ENCODE measurements around the gene HRH2. TPM values are rescaled to one million over a fixed set of nuclear protein-coding genes. Genes with fewer than 3 reads are reported as not detected.

HRH2 gene
- total and polyA plus RNA-seq, 9 of the 15 experiments (the other 6 are each of a cell fraction or from before 2014, with no cell fraction given): 0.04 TPM; not detected in 8

DNA sequence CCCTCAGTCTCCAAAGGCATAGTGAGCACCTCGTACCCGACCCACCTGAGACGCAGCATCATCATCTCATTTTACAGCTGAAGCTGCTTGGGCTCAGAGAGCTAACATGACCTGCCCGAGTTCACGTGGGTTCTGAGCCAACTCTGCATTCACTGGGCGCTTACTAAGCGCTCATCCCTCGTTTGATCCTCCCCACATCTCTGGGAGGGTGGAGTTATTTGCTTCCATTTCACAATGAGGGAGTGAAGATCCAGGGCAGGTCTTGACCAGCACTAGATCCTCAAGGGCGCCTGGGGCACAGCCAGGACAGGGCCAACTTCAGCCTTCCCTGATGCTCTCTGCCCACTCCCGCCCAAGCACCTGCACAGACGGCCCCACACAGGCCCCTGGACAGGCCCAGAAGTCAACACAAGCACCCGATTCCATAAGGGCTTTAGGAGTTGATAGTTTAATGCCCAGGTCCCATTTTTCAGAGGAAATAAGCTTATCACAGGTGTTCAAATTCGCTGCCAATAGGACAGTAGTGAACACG, 80.8 kb downstream of the HRH2 start:
- H4K20me1 ChIP-seq (replicated peaks; ENCODE audit: control insufficient read depth, insufficient read depth, low read length): peaks cover 4% of the 10 kb centered on the region; the same call in 1 of the 2 replicates
- under 1% methylated on average over 12 of the region's 14 CpGs for WGBS (ENCODE audit: insufficient coverage, low coverage, missing lambda C conversion rate)
- no peak for ATAC-seq
- no peaks in the 10 kb centered on the region; a peak in 1 of 5 replicates for H3K4me1 ChIP-seq (replicated peaks in 1 of 2; ENCODE audit: control insufficient read depth in 2 of 2, insufficient read depth in 2 of 2, low read length in 2 of 2)
- H3K36me3 ChIP-seq (ENCODE audit: control insufficient read depth, insufficient read depth, low read length): no peaks in the 10 kb centered on the region
- H3K79me2 ChIP-seq (ENCODE audit: control insufficient read depth, insufficient read depth, low read length): no peaks in the 10 kb centered on the region
- intact Hi-C loops (cut with micrococcal nuclease): no loop called here
- H3K27me3 ChIP-seq (ENCODE audit: control insufficient read depth in 2 of 2, insufficient read depth in 2 of 2, low read length in 2 of 2): peaks cover 2 to 51% of the 10 kb centered on the region in 2 experiments; a peak in 4 of 5 replicates
- no peak overlapping the region for H3K4me2 ChIP-seq (ENCODE audit: insufficient read depth, low read length)
- POLR2A ChIA-PET: no interaction called here
- no peak for FAIRE-seq
- in situ Hi-C loops (cut with MboI): loop anchor here (25.0 kb wide), 2 partner anchors 849 to 1374 kb away; no protein-coding TSS in a partner anchor
- H3K4me3 ChIP-seq: no peak overlapping the region
- no peak overlapping the region for H3K9ac ChIP-seq (ENCODE audit: insufficient read depth in 1 of 2, low read depth in 2 of 2, low read length in 2 of 2)
- no TSS peak for BruUV-seq (replicated peaks)
- no peak overlapping the region for H2AFZ ChIP-seq (ENCODE audit: low read depth, low read length)
- H3K9me3 ChIP-seq (replicated peaks; ENCODE audit: control insufficient read depth, insufficient read depth, low read depth, low read length): no peaks in the 10 kb centered on the region
- H3K27ac ChIP-seq (ENCODE audit: extremely low read depth, low read depth, low read length): no peak overlapping the region
- no peak for DNase-seq (ENCODE audit: extremely low read depth in 1 of 4, low spot score in 3 of 4)
- TF ChIP-seq CREB1 (IDR thresholded peaks at IDR 0.05) (no peak), CREB1 (CRISPR knock-in tag; IDR thresholded peaks at IDR 0.05) (no peak), ZNF212 (CRISPR knock-in tag; IDR thresholded peaks at IDR 0.05) (no peak), MECOM (CRISPR knock-in tag; IDR thresholded peaks at IDR 0.05) (no peak), PHF20 (IDR thresholded peaks at IDR 0.05; ENCODE audit: partially characterized antibody) (no peak)
- H3K9me1 ChIP-seq (ENCODE audit: control insufficient read depth, insufficient read depth, low read length): no peaks in the 10 kb centered on the region
- CTCF ChIA-PET (ENCODE audit: low intra/inter-chr PET ratio): no interaction called here

DNA sequence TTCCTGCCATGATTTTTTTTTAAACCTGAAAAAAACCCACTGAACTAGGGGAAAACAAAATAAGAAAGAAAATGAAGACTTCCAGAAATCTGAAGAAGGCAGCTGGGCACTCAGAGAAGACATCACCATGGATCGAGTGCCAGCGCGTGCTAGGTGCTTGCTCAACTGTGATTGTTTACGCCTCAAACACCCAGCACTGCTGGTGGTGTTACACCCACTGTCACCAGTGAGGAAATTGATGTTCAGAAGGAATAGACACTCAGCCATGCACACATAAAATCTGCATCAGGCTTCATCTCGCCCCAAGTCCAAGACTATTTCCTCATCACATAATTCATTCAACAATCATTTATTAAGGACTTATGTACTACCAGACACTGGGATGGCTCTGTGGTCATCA, 82.1 kb downstream of the HRH2 start:
- Histone ChIP-seq H3K9me3 (replicated peaks; ENCODE audit: control insufficient read depth, insufficient read depth, low read depth, low read length) (no peaks in the 10 kb centered on the region), H3K9ac (ENCODE audit: insufficient read depth in 1 of 2, low read depth in 2 of 2, low read length in 2 of 2) (no peak overlapping the region), H2AFZ (ENCODE audit: low read depth, low read length) (no peak overlapping the region), H3K9me1 (ENCODE audit: control insufficient read depth, insufficient read depth, low read length) (no peaks in the 10 kb centered on the region), H3K36me3 (ENCODE audit: control insufficient read depth, insufficient read depth, low read length) (no peaks in the 10 kb centered on the region), H3K4me3 (no peak overlapping the region), H4K20me1 (replicated peaks; ENCODE audit: control insufficient read depth, insufficient read depth, low read length) (0 out of 2 replicates have a peak, but pooled peaks cover 4% of the 10 kb centered on the region), H3K27me3 (ENCODE audit: control insufficient read depth in 2 of 2, insufficient read depth in 2 of 2, low read length in 2 of 2) (peaks cover 2 to 39% of the 10 kb centered on the region in 2 experiments; a peak in 4 of 5 replicates), H3K79me2 (ENCODE audit: control insufficient read depth, insufficient read depth, low read length) (no peaks in the 10 kb centered on the region), H3K27ac (ENCODE audit: extremely low read depth, low read depth, low read length) (no peak overlapping the region), H3K4me1 (replicated peaks in 1 of 2; ENCODE audit: control insufficient read depth in 2 of 2, insufficient read depth in 2 of 2, low read length in 2 of 2) (no peaks in the 10 kb centered on the region), H3K4me2 (ENCODE audit: insufficient read depth, low read length) (no peak overlapping the region)
- ChIA-PET CTCF (ENCODE audit: low intra/inter-chr PET ratio) (no interaction called here), POLR2A (interaction anchor here (1.0 kb wide), 1 partner anchor 107 kb away, joined by 4 read pairs; no protein-coding TSS in a partner anchor)
- no peak for ATAC-seq
- no peak for TF ChIP-seq ZNF121 (CRISPR knock-in tag; conservative IDR thresholded peaks at IDR 0.05)
- no peak for TF ChIP-seq MBD2 (IDR thresholded peaks at IDR 0.05; ENCODE audit: borderline replicate concordance, low read depth)
- TF ChIP-seq ZNF830 (CRISPR knock-in tag; IDR thresholded peaks at IDR 0.05): no peak
- no peak for TF ChIP-seq POLR2A (conservative IDR thresholded peaks at IDR 0.05)
- no TSS peak for BruUV-seq (replicated peaks)
- no peak for DNase-seq (ENCODE audit: extremely low read depth in 1 of 4, low spot score in 3 of 4)
- in situ Hi-C loops (cut with MboI): loop anchor here (25.0 kb wide), 2 partner anchors 847 to 1372 kb away; no protein-coding TSS in a partner anchor
- intact Hi-C loops (cut with micrococcal nuclease): no loop called here
- no peak for FAIRE-seq
- WGBS (ENCODE audit: insufficient coverage, low coverage, missing lambda C conversion rate): 0% methylated on average over 5 of the region's 5 CpGs
